NCI-H2107 treated with DMSO at 0.1 percent for 48 hours (cell line): ENCODE data around the gene PSMB7.

Source experiments
- DNase-seq: peaks from one replicate; lab custom pipeline; 2025; ENCODE audit not compliant: unreplicated experiment; lab: John Stamatoyannopoulos, UW

The PSMB7 gene

GRCh38 chr9:124411514-124412227 lies 3.6 kb downstream of the PSMB7 start:
- DNase-seq = no peak

- DNase-seq = no peak
Measured at GRCh38 chr9:124410321-124410913, 4.8 kb downstream of the PSMB7 start.

- DNase-seq = no peak
Measured at GRCh38 chr9:124409410-124409809, 5.8 kb downstream of the PSMB7 start.

- no peak for DNase-seq
Measured at GRCh38 chr9:124403246-124403645, 12.0 kb downstream of the PSMB7 start.

GRCh38 chr9:124399968-124400940 lies 15.0 kb downstream of the PSMB7 start:
- no peak for DNase-seq

- no peak for DNase-seq
Measured at GRCh38 chr9:124399323-124399967, 15.8 kb downstream of the PSMB7 start.

- no peak for DNase-seq
Measured at GRCh38 chr9:124398191-124398935, 16.9 kb downstream of the PSMB7 start.

- DNase-seq = no peak
Measured at GRCh38 chr9:124395826-124396225, 19.4 kb downstream of the PSMB7 start.

GRCh38 chr9:124394596-124394995 lies 20.6 kb downstream of the PSMB7 start:
- no peak for DNase-seq

GRCh38 chr9:124394167-124394566 lies 21.1 kb downstream of the PSMB7 start:
- DNase-seq = no peak

GRCh38 chr9:124392871-124393460 lies 22.3 kb downstream of the PSMB7 start:
- peak; percentile 46 for DNase-seq

GRCh38 chr9:124392254-124392870 lies 22.9 kb downstream of the PSMB7 start:
- no peak for DNase-seq

GRCh38 chr9:124390794-124391658 lies 24.2 kb downstream of the PSMB7 start:
- DNase-seq = no peak

GRCh38 chr9:124389146-124389939 lies 25.9 kb downstream of the PSMB7 start:
- DNase-seq = peak; percentile 42

- no peak for DNase-seq
Measured at GRCh38 chr9:124388275-124389048, 26.8 kb downstream of the PSMB7 start.

- no peak for DNase-seq
Measured at GRCh38 chr9:124386201-124386600, 29.0 kb downstream of the PSMB7 start.

- no peak for DNase-seq
Measured at GRCh38 chr9:124385623-124386022, 29.6 kb downstream of the PSMB7 start.
